ENCODE measurements around the gene GALNT17.
A peak's percentile ranks its signal among the peaks of the same experiment; 100 is the strongest.
"Not testable (repeated sequence)": the region's sequence is repeated elsewhere in the genome, so short reads cannot be mapped to it uniquely, and the experiment has no call there.

GALNT17 gene

GRCh38 chr7:71630516-71630915 lies 498.6 kb downstream of the GALNT17 start:
- Histone ChIP-seq H4K91ac (ENCODE audit: low read length) (no peak overlapping the region), H3K27me3 (ENCODE audit: control insufficient read depth in 1 of 2, insufficient read depth in 1 of 2, low read length in 2 of 2) (no peaks in the 10 kb centered on the region), H2AK5ac (ENCODE audit: low read length, severe bottlenecking) (no peak overlapping the region), H2BK5ac (ENCODE audit: low read depth, low read length, poor library complexity, severe bottlenecking) (no peak overlapping the region), H3K4ac (ENCODE audit: low read depth in 1 of 2, low read length in 2 of 2) (no peak overlapping the region), H3K9me3 (ENCODE audit: control insufficient read depth, low read length) (no peaks in the 10 kb centered on the region), H3K27ac (ENCODE audit: low read length, poor library complexity, severe bottlenecking) (no peak overlapping the region), H3K4me3 (ENCODE audit: insufficient read depth in 1 of 2, low read depth in 1 of 2, low read length in 2 of 2) (no peak overlapping the region), H3K9ac (ENCODE audit: low read length) (no peak overlapping the region), H3K23ac (ENCODE audit: low read length in 2 of 2) (no peak overlapping the region), H3K14ac (ENCODE audit: low read length in 2 of 2) (no peak overlapping the region), H3K79me1 (replicated peaks; ENCODE audit: low read length, poor library complexity, severe bottlenecking) (no peaks in the 10 kb centered on the region), H3K4me2 (ENCODE audit: low read length, poor library complexity, severe bottlenecking) (no peak overlapping the region), H2AFZ (ENCODE audit: low read depth, low read length) (no peak overlapping the region), H2BK12ac (ENCODE audit: low read length in 2 of 2) (no peak overlapping the region), H3K36me3 (ENCODE audit: control insufficient read depth in 1 of 2, insufficient read depth in 2 of 2, low read depth in 1 of 2, low read length in 2 of 2) (no peaks in the 10 kb centered on the region), H3K4me1 (ENCODE audit: control insufficient read depth, insufficient read depth, low read depth, low read length) (peaks cover 14% of the 10 kb centered on the region), H4K8ac (ENCODE audit: low read length) (no peak overlapping the region), H2BK120ac (ENCODE audit: low read depth, low read length) (no peak overlapping the region), H3K18ac (ENCODE audit: low read depth in 1 of 2, low read length in 2 of 2) (no peak overlapping the region), H2BK15ac (ENCODE audit: low read depth, poor library complexity, severe bottlenecking) (no peak overlapping the region)
- 96% methylated on average over 4 of the region's 4 CpGs for WGBS
- no peak for DNase-seq

- H3K79me1 ChIP-seq (replicated peaks; ENCODE audit: low read length, poor library complexity, severe bottlenecking): no peaks in the 10 kb centered on the region
- H3K9me3 ChIP-seq (ENCODE audit: control insufficient read depth, low read length): no peaks in the 10 kb centered on the region
- 0% methylated on average over 5 of the region's 6 CpGs for WGBS
- H2AFZ ChIP-seq (ENCODE audit: low read depth, low read length): no peak overlapping the region
- peak overlapping the region; percentile 64 for H3K9ac ChIP-seq (ENCODE audit: low read length)
- peak overlapping the region; percentile 98 for H2AK5ac ChIP-seq (ENCODE audit: low read length, severe bottlenecking)
- H2BK120ac ChIP-seq (ENCODE audit: low read depth, low read length): no peak overlapping the region
- H2BK5ac ChIP-seq (ENCODE audit: low read depth, low read length, poor library complexity, severe bottlenecking): peak overlapping the region; percentile 91
- H2BK15ac ChIP-seq (ENCODE audit: low read depth, poor library complexity, severe bottlenecking): peak overlapping the region; percentile 56
- H4K8ac ChIP-seq (ENCODE audit: low read length): peak overlapping the region; percentile 5
- H3K4me3 ChIP-seq (ENCODE audit: insufficient read depth in 1 of 2, low read depth in 1 of 2, low read length in 2 of 2): peak overlapping the region in 1 of 2 experiments; percentile 29
- peaks cover 18% of the 10 kb centered on the region for H3K4me1 ChIP-seq (ENCODE audit: control insufficient read depth, insufficient read depth, low read depth, low read length)
- H3K36me3 ChIP-seq (ENCODE audit: control insufficient read depth in 1 of 2, insufficient read depth in 2 of 2, low read depth in 1 of 2, low read length in 2 of 2): no peaks in the 10 kb centered on the region
- no peak overlapping the region for H3K23ac ChIP-seq (ENCODE audit: low read length in 2 of 2)
- peak; percentile 88 for DNase-seq
- peak overlapping the region; percentile 7 for H3K4me2 ChIP-seq (ENCODE audit: low read length, poor library complexity, severe bottlenecking)
- peak overlapping the region; percentile 97 for H3K27ac ChIP-seq (ENCODE audit: low read length, poor library complexity, severe bottlenecking)
- no peak overlapping the region for H4K91ac ChIP-seq (ENCODE audit: low read length)
- H2BK12ac ChIP-seq (ENCODE audit: low read length in 2 of 2): peak overlapping the region; percentile 40 to 45
- H3K18ac ChIP-seq (ENCODE audit: low read depth in 1 of 2, low read length in 2 of 2): peak overlapping the region; percentile 3 to 29
- no peak overlapping the region for H3K14ac ChIP-seq (ENCODE audit: low read length in 2 of 2)
- peak overlapping the region in 1 of 2 experiments; percentile 43 for H3K4ac ChIP-seq (ENCODE audit: low read depth in 1 of 2, low read length in 2 of 2)
- no peaks in the 10 kb centered on the region for H3K27me3 ChIP-seq (ENCODE audit: control insufficient read depth in 1 of 2, insufficient read depth in 1 of 2, low read length in 2 of 2)
Measured at GRCh38 chr7:71633551-71634008, 501.6 kb downstream of the GALNT17 start.

- not testable (repeated sequence) for H2BK15ac ChIP-seq (ENCODE audit: low read depth, poor library complexity, severe bottlenecking); H3K4me3 ChIP-seq (ENCODE audit: insufficient read depth in 1 of 2, low read depth in 1 of 2, low read length in 2 of 2); H3K4me2 ChIP-seq (ENCODE audit: low read length, poor library complexity, severe bottlenecking); H3K36me3 ChIP-seq (ENCODE audit: control insufficient read depth in 1 of 2, insufficient read depth in 2 of 2, low read depth in 1 of 2, low read length in 2 of 2); H2BK120ac ChIP-seq (ENCODE audit: low read depth, low read length); H3K9ac ChIP-seq (ENCODE audit: low read length); H3K9me3 ChIP-seq (ENCODE audit: control insufficient read depth, low read length); H3K27ac ChIP-seq (ENCODE audit: low read length, poor library complexity, severe bottlenecking); DNase-seq; H3K27me3 ChIP-seq (ENCODE audit: control insufficient read depth in 1 of 2, insufficient read depth in 1 of 2, low read length in 2 of 2); H2BK5ac ChIP-seq (ENCODE audit: low read depth, low read length, poor library complexity, severe bottlenecking); H3K4ac ChIP-seq (ENCODE audit: low read depth in 1 of 2, low read length in 2 of 2); H2AFZ ChIP-seq (ENCODE audit: low read depth, low read length); H4K91ac ChIP-seq (ENCODE audit: low read length); H3K14ac ChIP-seq (ENCODE audit: low read length in 2 of 2); H2AK5ac ChIP-seq (ENCODE audit: low read length, severe bottlenecking); H4K8ac ChIP-seq (ENCODE audit: low read length); H2BK12ac ChIP-seq (ENCODE audit: low read length in 2 of 2); H3K23ac ChIP-seq (ENCODE audit: low read length in 2 of 2); H3K79me1 ChIP-seq (replicated peaks; ENCODE audit: low read length, poor library complexity, severe bottlenecking); H3K18ac ChIP-seq (ENCODE audit: low read depth in 1 of 2, low read length in 2 of 2)
- peaks cover 18% of the 10 kb centered on the region for H3K4me1 ChIP-seq (ENCODE audit: control insufficient read depth, insufficient read depth, low read depth, low read length)
- WGBS: 96% methylated on average over 2 of the region's 3 CpGs
Measured at GRCh38 chr7:71635849-71636248, 503.9 kb downstream of the GALNT17 start.

GRCh38 chr7:71636329-71636728 lies 504.4 kb downstream of the GALNT17 start:
- Histone ChIP-seq H3K4ac (ENCODE audit: low read depth in 1 of 2, low read length in 2 of 2) (no peak overlapping the region), H2BK15ac (ENCODE audit: low read depth, poor library complexity, severe bottlenecking) (peak overlapping the region; percentile 41), H3K23ac (ENCODE audit: low read length in 2 of 2) (no peak overlapping the region), H3K4me1 (ENCODE audit: control insufficient read depth, insufficient read depth, low read depth, low read length) (peaks cover 18% of the 10 kb centered on the region), H3K18ac (ENCODE audit: low read depth in 1 of 2, low read length in 2 of 2) (no peak overlapping the region), H4K91ac (ENCODE audit: low read length) (no peak overlapping the region), H3K9me3 (ENCODE audit: control insufficient read depth, low read length) (no peaks in the 10 kb centered on the region), H2BK12ac (ENCODE audit: low read length in 2 of 2) (no peak overlapping the region), H3K36me3 (ENCODE audit: control insufficient read depth in 1 of 2, insufficient read depth in 2 of 2, low read depth in 1 of 2, low read length in 2 of 2) (no peaks in the 10 kb centered on the region), H3K27me3 (ENCODE audit: control insufficient read depth in 1 of 2, insufficient read depth in 1 of 2, low read length in 2 of 2) (no peaks in the 10 kb centered on the region), H2AFZ (ENCODE audit: low read depth, low read length) (no peak overlapping the region), H2BK5ac (ENCODE audit: low read depth, low read length, poor library complexity, severe bottlenecking) (no peak overlapping the region), H3K4me3 (ENCODE audit: insufficient read depth in 1 of 2, low read depth in 1 of 2, low read length in 2 of 2) (no peak overlapping the region), H3K27ac (ENCODE audit: low read length, poor library complexity, severe bottlenecking) (no peak overlapping the region), H2AK5ac (ENCODE audit: low read length, severe bottlenecking) (peak overlapping the region; percentile 53), H2BK120ac (ENCODE audit: low read depth, low read length) (no peak overlapping the region), H4K8ac (ENCODE audit: low read length) (no peak overlapping the region), H3K9ac (ENCODE audit: low read length) (no peak overlapping the region), H3K4me2 (ENCODE audit: low read length, poor library complexity, severe bottlenecking) (no peak overlapping the region), H3K79me1 (replicated peaks; ENCODE audit: low read length, poor library complexity, severe bottlenecking) (no peaks in the 10 kb centered on the region), H3K14ac (ENCODE audit: low read length in 2 of 2) (no peak overlapping the region)
- 46% methylated on average over 4 of the region's 4 CpGs for WGBS
- DNase-seq: peak; percentile 30
